GM21423 (cell line): ENCODE data around the gene VPS13A.
A peak's percentile ranks its signal among the peaks of the same experiment; 100 is the strongest.

Source experiments
- ATAC-seq: cut with Tn5 transposase; IDR thresholded peaks from one replicate; pipeline ENCODE4 v1.9.1; 2021; ENCODE audit warnings: mild to moderate bottlenecking, moderate library complexity; ENCODE audit not compliant: unreplicated experiment

VPS13A gene

GRCh38 chr9:77454663-77455062, 277.3 kb downstream of the VPS13A start:
- ATAC-seq, result no peak

- peak; percentile 36 for ATAC-seq
These were observed 278.1 kb downstream of the VPS13A start for GRCh38 chr9:77455312-77455927.

- peak; percentile 79 for ATAC-seq
These were observed 279.6 kb downstream of the VPS13A start for GRCh38 chr9:77456829-77457437.

- ATAC-seq, result peak; percentile 74
These were observed 280.7 kb downstream of the VPS13A start for GRCh38 chr9:77457916-77458592.

- ATAC-seq, result no peak
These were observed 283.6 kb downstream of the VPS13A start for GRCh38 chr9:77460938-77461337.

- ATAC-seq, result no peak
These were observed 284.7 kb downstream of the VPS13A start for GRCh38 chr9:77462066-77462465.

- no peak for ATAC-seq
These were observed 285.8 kb downstream of the VPS13A start for GRCh38 chr9:77463151-77463550.

GRCh38 chr9:77464661-77465060, 287.3 kb downstream of the VPS13A start:
- no peak for ATAC-seq

GRCh38 chr9:77469515-77470231, 292.3 kb downstream of the VPS13A start:
- ATAC-seq, result no peak
